Neural progenitor cell (in vitro differentiated cells): ENCODE measurements around the gene ERFL.

Experiments
- EZH2 ChIP-seq: fragments of 200-600 bp; sonication (generic); IDR thresholded peaks from 2 replicates; pipeline ENCODE4 v1.6.1; 2017; ENCODE audit warnings: antibody characterized with exemption, mild to moderate bottlenecking, moderate library complexity
- EZH2phosphoT487 ChIP-seq: fragments of 200-600 bp; sonication (generic); IDR thresholded peaks from 2 replicates; pipeline ENCODE4 v1.6.1; 2017; ENCODE audit warnings: antibody characterized with exemption
- TF ChIP-seq, protein P1 (sequence below): fragments of 200-600 bp; sonication (generic); IDR thresholded peaks from 2 replicates; pipeline ENCODE4 v1.5.1; 2017; ENCODE audit warnings: antibody characterized with exemption, mild to moderate bottlenecking

DNA sequence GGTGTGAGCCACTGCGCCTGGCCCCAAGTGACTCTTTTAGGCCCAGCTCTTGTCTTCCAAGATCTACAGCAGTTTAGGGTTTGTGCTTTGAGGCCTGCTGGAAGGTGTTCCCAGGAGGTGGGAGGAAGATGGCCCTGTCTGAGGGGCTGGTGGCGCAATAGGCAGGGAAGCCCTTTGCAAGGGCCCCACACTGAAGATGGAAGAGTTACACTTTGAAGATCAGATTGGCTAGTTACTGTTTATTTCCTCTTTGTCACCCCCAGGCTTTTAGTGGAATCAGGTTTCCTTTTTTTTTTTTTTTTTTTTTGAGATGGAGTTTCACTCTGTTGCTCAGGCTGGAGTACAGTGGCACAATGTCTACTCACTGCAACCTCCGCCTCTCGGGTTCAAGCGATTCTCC is 32.7 kb upstream of the ERFL start:
- TF ChIP-seq, protein P1, sequence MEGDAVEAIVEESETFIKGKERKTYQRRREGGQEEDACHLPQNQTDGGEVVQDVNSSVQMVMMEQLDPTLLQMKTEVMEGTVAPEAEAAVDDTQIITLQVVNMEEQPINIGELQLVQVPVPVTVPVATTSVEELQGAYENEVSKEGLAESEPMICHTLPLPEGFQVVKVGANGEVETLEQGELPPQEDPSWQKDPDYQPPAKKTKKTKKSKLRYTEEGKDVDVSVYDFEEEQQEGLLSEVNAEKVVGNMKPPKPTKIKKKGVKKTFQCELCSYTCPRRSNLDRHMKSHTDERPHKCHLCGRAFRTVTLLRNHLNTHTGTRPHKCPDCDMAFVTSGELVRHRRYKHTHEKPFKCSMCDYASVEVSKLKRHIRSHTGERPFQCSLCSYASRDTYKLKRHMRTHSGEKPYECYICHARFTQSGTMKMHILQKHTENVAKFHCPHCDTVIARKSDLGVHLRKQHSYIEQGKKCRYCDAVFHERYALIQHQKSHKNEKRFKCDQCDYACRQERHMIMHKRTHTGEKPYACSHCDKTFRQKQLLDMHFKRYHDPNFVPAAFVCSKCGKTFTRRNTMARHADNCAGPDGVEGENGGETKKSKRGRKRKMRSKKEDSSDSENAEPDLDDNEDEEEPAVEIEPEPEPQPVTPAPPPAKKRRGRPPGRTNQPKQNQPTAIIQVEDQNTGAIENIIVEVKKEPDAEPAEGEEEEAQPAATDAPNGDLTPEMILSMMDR, result no peak
- no peak for TF ChIP-seq EZH2phosphoT487
- TF ChIP-seq EZH2, result no peak
